Activated T-cell treated with anti-CD3 and anti-CD28 coated beads, Interleukin-2, amount 50 U/mL, for 24 hours (primary cell): ENCODE measurements around the gene DNAJC18.
"Not testable (repeated sequence)": the region's sequence is repeated elsewhere in the genome, so short reads cannot be mapped to it uniquely, and the experiment has no call there.

ENCODE experiments used
- DNase-seq: peaks from one replicate; pipeline ENCODE4 v3.0.0-alpha.2; 2020
- H3K27ac Mint-ChIP-seq: 2 replicates; pipeline ENCODE4 v1.8.0; 2020; ENCODE audit warnings: mild to moderate bottlenecking, mixed read lengths
- H3K27me3 Mint-ChIP-seq: 2 replicates; pipeline ENCODE4 v1.8.0; 2020; ENCODE audit warnings: mixed read lengths
- H3K36me3 Mint-ChIP-seq: 2 replicates; pipeline ENCODE4 v1.8.0; 2020; ENCODE audit warnings: low read depth, mixed read lengths
- H3K4me1 Mint-ChIP-seq: 2 replicates; pipeline ENCODE4 v1.8.0; 2020; ENCODE audit warnings: low read depth, mixed read lengths
- H3K4me3 Mint-ChIP-seq: 2 replicates; pipeline ENCODE4 v1.8.0; 2020; ENCODE audit warnings: mild to moderate bottlenecking, moderate library complexity, mixed read lengths
- H3K9me3 Mint-ChIP-seq: 2 replicates; pipeline ENCODE4 v1.8.0; 2020; ENCODE audit warnings: mixed read lengths

Gene DNAJC18

GRCh38 chr5:139439013-139439903 is at the start of gene DNAJC18:
Gene DNAJC18 (minus strand): TSS chr5:139439525. CDS start chr5:139439445, 80 bp downstream.
- Mint-ChIP-seq H3K4me1 (peaks cover 63% of the 10 kb centered on the region), H3K27ac (peak within 1 kb of the TSS; percentile 99), H3K4me3 (peak within 1 kb of the TSS; percentile 94)

DNA sequence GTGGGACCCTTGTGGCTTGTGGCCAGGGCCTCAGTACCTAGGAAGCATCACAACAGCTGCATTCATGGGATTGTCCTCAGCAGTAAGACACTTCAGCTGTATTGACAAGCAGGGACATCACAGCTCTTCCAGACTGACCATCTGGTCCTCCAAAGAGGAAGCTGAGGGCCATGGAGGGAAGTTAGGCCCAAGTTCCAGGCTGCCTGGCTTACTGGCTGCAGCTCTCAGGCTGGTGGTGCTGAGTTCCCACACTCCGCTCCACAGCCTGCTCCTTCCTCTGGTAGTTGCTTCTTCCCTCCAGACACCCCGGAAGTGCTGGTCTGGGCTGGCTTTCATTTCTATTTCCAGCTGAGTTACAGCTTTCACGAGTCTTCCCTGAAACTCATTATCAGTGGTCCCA is 48.9 kb upstream of the DNAJC18 start:
- Mint-ChIP-seq H3K36me3 (no peaks in the 10 kb centered on the region), H3K27ac (peak overlapping the region; percentile 4), H3K4me3 (no peak overlapping the region), H3K9me3 (no peaks in the 10 kb centered on the region), H3K4me1 (peaks cover 22% of the 10 kb centered on the region), H3K27me3 (no peaks in the 10 kb centered on the region)
- DNase-seq: no peak

More at GRCh38 chr5:139439013-139439903, at the start of gene DNAJC18:
- peak; percentile 94 for DNase-seq
- Mint-ChIP-seq H3K27me3 (no peaks in the 10 kb centered on the region), H3K9me3 (no peaks in the 10 kb centered on the region), H3K36me3 (peaks cover 37% of the 10 kb centered on the region)

GRCh38 chr5:139486201-139486600 is 46.9 kb upstream of the DNAJC18 start:
- DNase-seq: no peak
- H3K27me3 Mint-ChIP-seq: no peaks in the 10 kb centered on the region
- peaks cover 22% of the 10 kb centered on the region for H3K4me1 Mint-ChIP-seq
- H3K9me3 Mint-ChIP-seq: no peaks in the 10 kb centered on the region
- H3K36me3 Mint-ChIP-seq: peaks cover 13% of the 10 kb centered on the region
- H3K4me3 Mint-ChIP-seq: no peak overlapping the region
- H3K27ac Mint-ChIP-seq: no peak overlapping the region

GRCh38 chr5:139482890-139483208 is 43.5 kb upstream of the DNAJC18 start:
- peaks cover 36% of the 10 kb centered on the region for H3K4me1 Mint-ChIP-seq
- peaks cover 39% of the 10 kb centered on the region for H3K36me3 Mint-ChIP-seq
- H3K27ac Mint-ChIP-seq: peak overlapping the region; percentile 98
- H3K27me3 Mint-ChIP-seq, H3K9me3 Mint-ChIP-seq: not testable (repeated sequence)
- DNase-seq: peak; percentile 71
- H3K4me3 Mint-ChIP-seq: peak overlapping the region; percentile 86

GRCh38 chr5:139482050-139482889 is 42.9 kb upstream of the DNAJC18 start, which contains the start of gene STING1:
Gene STING1 (minus strand): TSS chr5:139482758. CDS start chr5:139481704, 1,054 bp downstream.
- no peaks in the 10 kb centered on the region for H3K27me3 Mint-ChIP-seq
- peak within 1 kb of the TSS; percentile 86 for H3K4me3 Mint-ChIP-seq
- H3K9me3 Mint-ChIP-seq: no peaks in the 10 kb centered on the region
- H3K4me1 Mint-ChIP-seq: peaks cover 41% of the 10 kb centered on the region
- H3K27ac Mint-ChIP-seq: peak within 1 kb of the TSS; percentile 98
- peaks cover 45% of the 10 kb centered on the region for H3K36me3 Mint-ChIP-seq
- peak; percentile 74 for DNase-seq

DNA sequence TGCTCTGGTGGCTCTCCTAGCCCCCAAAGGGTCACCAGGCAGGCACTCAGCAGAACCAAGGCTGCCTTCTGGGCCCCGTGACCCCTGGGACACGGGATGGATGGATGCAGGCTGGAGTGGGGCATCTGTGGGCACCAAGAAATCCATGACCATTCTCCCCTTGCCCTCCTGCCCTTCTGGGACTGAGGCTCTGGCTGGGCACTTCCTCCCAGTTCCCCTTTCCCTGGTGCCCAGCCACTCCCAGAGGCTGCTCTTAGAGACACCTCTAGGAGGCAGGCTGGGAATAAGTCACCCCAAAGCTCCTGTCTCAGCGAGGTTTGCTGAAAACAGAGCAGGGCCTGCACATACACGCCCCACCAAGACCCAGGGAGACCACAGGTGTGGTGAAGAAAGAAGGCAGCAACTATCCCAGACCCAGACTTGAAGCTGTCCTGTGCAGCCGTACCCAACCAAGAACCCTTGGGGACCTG is 42.3 kb upstream of the DNAJC18 start:
- Mint-ChIP-seq H3K36me3 (peaks cover 52% of the 10 kb centered on the region), H3K27ac (peak overlapping the region; percentile 98), H3K4me3 (peak overlapping the region; percentile 86), H3K9me3 (no peaks in the 10 kb centered on the region), H3K27me3 (no peaks in the 10 kb centered on the region), H3K4me1 (peaks cover 47% of the 10 kb centered on the region)
- no peak for DNase-seq

GRCh38 chr5:139481122-139481533 is 41.8 kb upstream of the DNAJC18 start:
- peaks cover 49% of the 10 kb centered on the region for H3K4me1 Mint-ChIP-seq
- no peaks in the 10 kb centered on the region for H3K9me3 Mint-ChIP-seq
- H3K4me3 Mint-ChIP-seq: peak overlapping the region; percentile 86
- H3K36me3 Mint-ChIP-seq: peaks cover 57% of the 10 kb centered on the region
- DNase-seq: peak; percentile 61
- H3K27ac Mint-ChIP-seq: peak overlapping the region; percentile 98
- no peaks in the 10 kb centered on the region for H3K27me3 Mint-ChIP-seq

DNA sequence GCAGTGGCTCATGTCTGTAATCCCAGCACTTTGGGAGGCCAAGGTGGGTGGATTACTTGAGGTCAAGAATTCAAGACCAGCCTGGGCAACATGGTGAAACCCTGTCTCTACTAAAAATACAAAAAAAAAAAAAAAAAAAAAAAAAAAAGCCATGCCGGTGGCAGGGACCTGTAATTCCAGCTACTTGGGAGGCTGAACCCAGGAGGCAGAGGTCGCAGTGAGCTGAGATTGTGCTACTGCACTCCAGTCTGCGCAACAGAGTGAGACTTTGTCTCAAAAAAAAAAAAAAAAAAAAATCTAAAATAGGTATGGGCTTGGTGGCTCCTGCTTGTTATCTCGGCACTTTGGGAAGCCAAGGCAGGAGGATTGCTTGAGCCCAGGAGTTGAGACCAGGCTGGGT is 40.4 kb upstream of the DNAJC18 start:
- H3K27me3 Mint-ChIP-seq, H3K27ac Mint-ChIP-seq, H3K9me3 Mint-ChIP-seq, DNase-seq: not testable (repeated sequence)
- Mint-ChIP-seq H3K36me3 (peaks cover 68% of the 10 kb centered on the region), H3K4me3 (peak overlapping the region; percentile 55), H3K4me1 (peaks cover 61% of the 10 kb centered on the region)

DNA sequence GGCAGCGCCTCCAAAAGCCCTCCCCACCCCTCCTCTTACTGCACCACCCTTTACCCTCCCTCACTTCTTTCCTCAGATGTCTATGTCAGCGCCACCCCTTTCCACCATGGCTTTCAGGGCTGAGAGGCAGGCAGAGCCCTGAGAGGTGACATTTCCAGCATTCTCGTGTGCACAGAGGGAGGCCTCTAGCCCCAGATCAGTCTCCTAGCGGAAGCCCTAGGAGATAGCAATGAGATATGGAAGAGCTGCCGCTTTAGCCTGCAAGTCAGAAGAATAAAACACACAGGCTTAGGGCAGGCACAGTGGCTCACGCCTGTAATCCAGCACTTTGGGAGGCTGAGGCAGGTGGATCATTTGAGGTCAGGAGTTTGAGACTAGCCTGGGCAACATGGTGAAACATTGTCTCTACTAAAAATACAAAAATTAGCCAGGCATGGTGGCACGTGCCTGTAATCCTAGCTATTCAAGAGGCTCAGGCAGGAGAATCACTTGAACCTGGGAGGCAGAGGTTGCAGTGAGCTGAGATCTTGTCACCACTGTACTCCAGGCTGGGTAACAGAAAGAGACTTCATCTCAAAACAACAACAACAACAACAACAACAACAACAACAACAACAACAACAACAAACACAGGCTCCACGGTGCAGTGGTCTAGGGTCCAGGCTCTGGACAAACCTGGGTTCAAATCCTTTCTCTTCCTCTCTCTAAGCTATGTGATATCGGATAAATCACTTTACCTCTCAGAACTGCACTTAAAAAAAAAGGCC is 39.5 kb upstream of the DNAJC18 start:
- DNase-seq, H3K27me3 Mint-ChIP-seq, H3K9me3 Mint-ChIP-seq: not testable (repeated sequence)
- Mint-ChIP-seq H3K4me3 (peak overlapping the region; percentile 55), H3K4me1 (peaks cover 69% of the 10 kb centered on the region), H3K27ac (peak overlapping the region; percentile 81), H3K36me3 (peaks cover 75% of the 10 kb centered on the region)

- Mint-ChIP-seq H3K36me3 (peaks cover 61% of the 10 kb centered on the region), H3K4me3 (no peak overlapping the region), H3K9me3 (no peaks in the 10 kb centered on the region), H3K27ac (peak overlapping the region; percentile 37), H3K4me1 (peaks cover 85% of the 10 kb centered on the region), H3K27me3 (no peaks in the 10 kb centered on the region)
- DNase-seq: no peak
Observed at GRCh38 chr5:139475865-139476617, 36.7 kb upstream of the DNAJC18 start.

DNA sequence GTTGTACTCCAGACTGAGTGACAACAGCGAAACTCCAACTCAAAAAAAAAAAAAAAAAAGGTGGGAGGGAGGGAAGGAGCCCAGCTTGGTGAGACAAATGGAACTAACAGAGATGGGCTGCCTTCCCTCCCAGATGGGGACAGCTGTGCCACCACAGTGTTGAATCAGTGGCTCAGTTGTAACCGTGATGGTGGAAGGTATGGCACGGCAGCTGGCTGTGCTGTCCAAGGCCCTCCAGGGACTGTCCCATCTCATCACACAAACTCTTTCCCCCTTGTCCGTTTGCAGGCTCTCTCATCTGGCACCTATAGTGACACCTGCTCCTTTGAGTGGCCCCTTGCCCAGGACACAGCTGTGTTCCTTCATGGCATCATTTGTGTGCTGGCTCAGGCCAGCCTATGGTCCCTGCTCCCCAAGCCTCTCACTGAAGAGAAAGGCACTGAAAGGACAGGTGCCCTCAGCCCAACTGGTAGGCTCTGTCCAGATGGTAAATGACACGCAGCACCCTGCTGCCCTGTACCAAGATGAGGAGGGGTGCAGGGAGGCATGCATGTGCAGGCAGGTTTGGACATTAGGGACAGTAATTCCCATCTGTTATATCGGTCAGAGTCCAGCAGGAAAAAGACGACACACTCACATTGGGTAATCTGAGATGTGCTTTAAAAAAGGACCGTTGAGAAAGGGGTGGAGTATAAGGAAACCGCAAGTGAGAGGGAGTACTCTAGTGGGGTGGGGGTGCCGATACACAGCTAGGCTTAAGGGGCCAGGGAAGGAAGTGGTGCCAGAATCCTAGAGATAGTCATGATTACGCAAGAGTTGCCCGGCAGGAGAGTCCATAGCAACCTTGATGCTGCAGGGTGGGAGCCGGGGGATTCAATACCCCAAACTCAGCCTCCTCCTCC is 35.8 kb upstream of the DNAJC18 start:
- Mint-ChIP-seq H3K27me3 (no peaks in the 10 kb centered on the region), H3K9me3 (no peaks in the 10 kb centered on the region)
- peak; percentile 44 for DNase-seq

GRCh38 chr5:139473565-139473964 is 34.2 kb upstream of the DNAJC18 start:
- H3K4me3 Mint-ChIP-seq: no peak overlapping the region

More for the DNA sequence above, 35.8 kb upstream of the DNAJC18 start:
- peak overlapping the region; percentile 75 for H3K27ac Mint-ChIP-seq
- H3K4me1 Mint-ChIP-seq: peaks cover 85% of the 10 kb centered on the region
- no peak overlapping the region for H3K4me3 Mint-ChIP-seq
- H3K36me3 Mint-ChIP-seq: peaks cover 53% of the 10 kb centered on the region

GRCh38 chr5:139473105-139473504 is 33.8 kb upstream of the DNAJC18 start:
- no peaks in the 10 kb centered on the region for H3K27me3 Mint-ChIP-seq
- H3K4me1 Mint-ChIP-seq: peaks cover 91% of the 10 kb centered on the region
- H3K36me3 Mint-ChIP-seq: peaks cover 38% of the 10 kb centered on the region
- H3K4me3 Mint-ChIP-seq: no peak overlapping the region
- H3K27ac Mint-ChIP-seq: peak overlapping the region; percentile 76
- no peaks in the 10 kb centered on the region for H3K9me3 Mint-ChIP-seq
- DNase-seq: no peak

More at GRCh38 chr5:139473565-139473964, 34.2 kb upstream of the DNAJC18 start:
- DNase-seq: peak; percentile 44
- H3K27ac Mint-ChIP-seq: peak overlapping the region; percentile 76
- H3K4me1 Mint-ChIP-seq: peaks cover 91% of the 10 kb centered on the region
- no peaks in the 10 kb centered on the region for H3K27me3 Mint-ChIP-seq
- peaks cover 43% of the 10 kb centered on the region for H3K36me3 Mint-ChIP-seq
- H3K9me3 Mint-ChIP-seq: no peaks in the 10 kb centered on the region
